HG02870 (cell line): ENCODE measurements around the gene TBRG1.

Source experiments
- ATAC-seq: cut with Tn5 transposase; IDR thresholded peaks from one replicate; pipeline ENCODE4 v1.9.1; 2021; ENCODE audit warnings: mild to moderate bottlenecking, moderate library complexity; ENCODE audit not compliant: unreplicated experiment

Gene TBRG1

GRCh38 chr11:124657904-124658303, 35.2 kb downstream of the TBRG1 start:
- no peak for ATAC-seq

- ATAC-seq = no peak
These were observed 35.8 kb downstream of the TBRG1 start for GRCh38 chr11:124658501-124658900.

GRCh38 chr11:124658986-124659385, 36.3 kb downstream of the TBRG1 start:
- no peak for ATAC-seq

- ATAC-seq = no peak
These were observed 38.9 kb downstream of the TBRG1 start for GRCh38 chr11:124661553-124661952.

- ATAC-seq = no peak
These were observed 39.4 kb downstream of the TBRG1 start for GRCh38 chr11:124662106-124662505.

GRCh38 chr11:124663861-124664260, 41.2 kb downstream of the TBRG1 start:
- ATAC-seq = no peak

GRCh38 chr11:124667601-124668000, 44.9 kb downstream of the TBRG1 start:
- no peak for ATAC-seq

GRCh38 chr11:124669193-124669592, 46.5 kb downstream of the TBRG1 start:
- peak; percentile 33 for ATAC-seq

- ATAC-seq = no peak
These were observed 48.1 kb downstream of the TBRG1 start for GRCh38 chr11:124670732-124671131.

- no peak for ATAC-seq
These were observed 50.0 kb downstream of the TBRG1 start for GRCh38 chr11:124672536-124673215.

GRCh38 chr11:124673333-124674167, 50.9 kb downstream of the TBRG1 start, which contains the start of the genes SIAE and SPA17:
Gene SIAE, minus strand, starts transcription at chr11:124673739. Its CDS starts 31 bp downstream, at chr11:124673708.
Gene SPA17, plus strand, starts transcription at chr11:124673904. Its CDS starts 1,361 bp downstream, at chr11:124675265.
- ATAC-seq = peak; percentile 85

GRCh38 chr11:124674168-124674517, 51.5 kb downstream of the TBRG1 start:
- ATAC-seq = no peak

- no peak for ATAC-seq
These were observed 51.9 kb downstream of the TBRG1 start for GRCh38 chr11:124674571-124674970.

- ATAC-seq = no peak
These were observed 53.7 kb downstream of the TBRG1 start for GRCh38 chr11:124676386-124676785.

GRCh38 chr11:124678416-124678815, 55.8 kb downstream of the TBRG1 start:
- no peak for ATAC-seq

GRCh38 chr11:124681421-124681820, 58.8 kb downstream of the TBRG1 start:
- no peak for ATAC-seq

GRCh38 chr11:124682443-124682842, 59.8 kb downstream of the TBRG1 start:
- no peak for ATAC-seq
